Panc1 (cell line): ENCODE results near the gene TCF25.

Experiments
- POLR2AphosphoS5 ChIP-seq: IDR thresholded peaks from 2 replicates; pipeline ENCODE4 v1.6.1; 2012; ENCODE audit warnings: mild to moderate bottlenecking, low read depth, low read length, moderate library complexity
- SIN3A ChIP-seq: IDR thresholded peaks from 2 replicates; pipeline ENCODE4 v1.6.1; 2012; ENCODE audit warnings: low read depth, mild to moderate bottlenecking, low read length, moderate library complexity, borderline replicate concordance; ENCODE audit not compliant: insufficient read depth
- TF ChIP-seq, protein P1 (sequence below): fragments of 450-650 bp; IDR thresholded peaks from 2 replicates; pipeline ENCODE4 v1.5.1; 2017; ENCODE audit warnings: mild to moderate bottlenecking
- TF ChIP-seq, protein P2 (sequence below), 2 experiments: IDR thresholded peaks; 2 replicates each; pipeline ENCODE4 v1.6.1; 2011 to 2012; ENCODE audit warnings: low read depth in 2 of 2, control low read depth in 1 of 2, low read length in 1 of 2, mild to moderate bottlenecking in 1 of 2, moderate library complexity in 1 of 2; ENCODE audit not compliant: insufficient read depth in 1 of 2

DNA sequence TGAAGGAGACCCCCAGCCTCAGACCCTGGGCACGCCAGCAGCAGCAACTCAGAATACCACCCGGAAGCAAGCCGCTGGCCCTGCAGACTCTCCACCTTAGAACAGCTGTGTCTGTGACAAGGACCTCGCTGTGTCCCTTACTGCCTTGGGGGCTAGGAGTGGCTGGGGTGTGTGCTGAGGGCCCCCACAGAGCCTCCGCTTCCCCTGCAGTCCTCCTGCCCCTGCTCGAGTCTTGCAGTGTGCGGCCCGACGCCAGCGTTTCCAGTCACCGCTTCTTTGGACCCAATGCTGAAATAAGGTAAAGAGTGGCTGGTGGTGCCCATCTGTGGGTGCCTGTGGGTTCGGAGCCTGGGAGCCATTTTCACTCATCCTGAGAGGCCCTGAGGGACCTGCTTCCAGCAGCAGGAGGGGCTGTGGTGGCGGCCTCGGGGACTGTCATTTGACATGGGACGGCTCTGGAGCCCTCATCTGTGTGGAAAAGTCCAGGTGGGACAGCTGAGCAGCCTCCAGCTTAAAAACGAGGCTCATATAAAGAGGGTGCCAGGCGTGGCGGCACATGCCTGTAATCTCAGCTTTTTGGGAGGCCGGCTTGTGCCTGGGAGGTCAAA, 30.6 kb downstream of the TCF25 start:
- TF ChIP-seq, protein P1, sequence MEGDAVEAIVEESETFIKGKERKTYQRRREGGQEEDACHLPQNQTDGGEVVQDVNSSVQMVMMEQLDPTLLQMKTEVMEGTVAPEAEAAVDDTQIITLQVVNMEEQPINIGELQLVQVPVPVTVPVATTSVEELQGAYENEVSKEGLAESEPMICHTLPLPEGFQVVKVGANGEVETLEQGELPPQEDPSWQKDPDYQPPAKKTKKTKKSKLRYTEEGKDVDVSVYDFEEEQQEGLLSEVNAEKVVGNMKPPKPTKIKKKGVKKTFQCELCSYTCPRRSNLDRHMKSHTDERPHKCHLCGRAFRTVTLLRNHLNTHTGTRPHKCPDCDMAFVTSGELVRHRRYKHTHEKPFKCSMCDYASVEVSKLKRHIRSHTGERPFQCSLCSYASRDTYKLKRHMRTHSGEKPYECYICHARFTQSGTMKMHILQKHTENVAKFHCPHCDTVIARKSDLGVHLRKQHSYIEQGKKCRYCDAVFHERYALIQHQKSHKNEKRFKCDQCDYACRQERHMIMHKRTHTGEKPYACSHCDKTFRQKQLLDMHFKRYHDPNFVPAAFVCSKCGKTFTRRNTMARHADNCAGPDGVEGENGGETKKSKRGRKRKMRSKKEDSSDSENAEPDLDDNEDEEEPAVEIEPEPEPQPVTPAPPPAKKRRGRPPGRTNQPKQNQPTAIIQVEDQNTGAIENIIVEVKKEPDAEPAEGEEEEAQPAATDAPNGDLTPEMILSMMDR = no peak
- no peak for TF ChIP-seq POLR2AphosphoS5
- TF ChIP-seq, protein P2, sequence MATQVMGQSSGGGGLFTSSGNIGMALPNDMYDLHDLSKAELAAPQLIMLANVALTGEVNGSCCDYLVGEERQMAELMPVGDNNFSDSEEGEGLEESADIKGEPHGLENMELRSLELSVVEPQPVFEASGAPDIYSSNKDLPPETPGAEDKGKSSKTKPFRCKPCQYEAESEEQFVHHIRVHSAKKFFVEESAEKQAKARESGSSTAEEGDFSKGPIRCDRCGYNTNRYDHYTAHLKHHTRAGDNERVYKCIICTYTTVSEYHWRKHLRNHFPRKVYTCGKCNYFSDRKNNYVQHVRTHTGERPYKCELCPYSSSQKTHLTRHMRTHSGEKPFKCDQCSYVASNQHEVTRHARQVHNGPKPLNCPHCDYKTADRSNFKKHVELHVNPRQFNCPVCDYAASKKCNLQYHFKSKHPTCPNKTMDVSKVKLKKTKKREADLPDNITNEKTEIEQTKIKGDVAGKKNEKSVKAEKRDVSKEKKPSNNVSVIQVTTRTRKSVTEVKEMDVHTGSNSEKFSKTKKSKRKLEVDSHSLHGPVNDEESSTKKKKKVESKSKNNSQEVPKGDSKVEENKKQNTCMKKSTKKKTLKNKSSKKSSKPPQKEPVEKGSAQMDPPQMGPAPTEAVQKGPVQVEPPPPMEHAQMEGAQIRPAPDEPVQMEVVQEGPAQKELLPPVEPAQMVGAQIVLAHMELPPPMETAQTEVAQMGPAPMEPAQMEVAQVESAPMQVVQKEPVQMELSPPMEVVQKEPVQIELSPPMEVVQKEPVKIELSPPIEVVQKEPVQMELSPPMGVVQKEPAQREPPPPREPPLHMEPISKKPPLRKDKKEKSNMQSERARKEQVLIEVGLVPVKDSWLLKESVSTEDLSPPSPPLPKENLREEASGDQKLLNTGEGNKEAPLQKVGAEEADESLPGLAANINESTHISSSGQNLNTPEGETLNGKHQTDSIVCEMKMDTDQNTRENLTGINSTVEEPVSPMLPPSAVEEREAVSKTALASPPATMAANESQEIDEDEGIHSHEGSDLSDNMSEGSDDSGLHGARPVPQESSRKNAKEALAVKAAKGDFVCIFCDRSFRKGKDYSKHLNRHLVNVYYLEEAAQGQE (IDR thresholded peaks at IDR 0.05; ENCODE audit: insufficient read depth in 1 of 2, low read depth in 2 of 2, low read length in 1 of 2) = no peak
- no peak for TF ChIP-seq SIN3A
